ENCODE measurements around the gene ZNF483.
"Not testable (repeated sequence)": the region's sequence is repeated elsewhere in the genome, so short reads cannot be mapped to it uniquely, and the experiment has no call there.

ZNF483 gene

GRCh38 chr9:111525056-111525977 is at the start of gene ZNF483:
Gene ZNF483, plus strand, starts transcription at chr9:111525179. Its CDS starts 2,217 bp downstream, at chr9:111527396.
- DNase-seq = peak; percentile 64

GRCh38 chr9:111475195-111475594 is 49.8 kb upstream of the ZNF483 start:
- no peak for DNase-seq

GRCh38 chr9:111477677-111478076 is 47.3 kb upstream of the ZNF483 start:
- no peak for DNase-seq

DNA sequence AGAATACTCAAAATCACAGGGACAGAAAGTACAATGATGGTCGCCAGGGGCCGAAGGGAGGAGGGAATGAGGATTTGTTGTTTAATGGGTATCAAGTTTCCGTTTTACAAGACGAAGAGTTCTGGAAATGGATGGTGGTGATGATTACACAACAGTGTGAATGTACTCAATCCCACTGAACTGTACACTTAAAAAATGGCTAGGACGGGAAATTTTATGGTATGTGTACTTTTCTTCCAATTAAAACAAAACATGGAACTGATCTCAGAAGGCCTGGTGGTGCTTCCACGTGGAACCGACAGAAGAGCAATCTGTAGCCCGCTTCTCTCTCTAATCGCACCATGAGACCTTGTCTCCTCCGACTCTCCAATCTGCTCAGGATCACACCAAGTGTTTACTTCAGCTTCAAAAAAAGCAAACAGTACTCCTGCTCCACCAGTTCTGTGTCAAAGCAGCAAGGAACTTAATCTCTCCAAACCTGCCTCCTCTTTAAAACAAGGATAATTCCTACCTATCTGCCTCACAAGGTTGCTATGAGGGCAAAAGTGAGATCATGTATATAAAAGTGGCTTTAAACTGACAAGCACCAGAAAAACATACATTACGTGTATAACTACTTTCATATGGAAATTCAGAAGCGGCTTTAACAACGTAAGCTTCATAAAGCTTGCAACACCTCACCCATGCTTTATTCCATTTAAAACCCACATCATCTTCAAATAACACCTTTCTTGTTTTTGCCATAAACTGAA is 42.9 kb upstream of the ZNF483 start:
- no peak for DNase-seq

DNA sequence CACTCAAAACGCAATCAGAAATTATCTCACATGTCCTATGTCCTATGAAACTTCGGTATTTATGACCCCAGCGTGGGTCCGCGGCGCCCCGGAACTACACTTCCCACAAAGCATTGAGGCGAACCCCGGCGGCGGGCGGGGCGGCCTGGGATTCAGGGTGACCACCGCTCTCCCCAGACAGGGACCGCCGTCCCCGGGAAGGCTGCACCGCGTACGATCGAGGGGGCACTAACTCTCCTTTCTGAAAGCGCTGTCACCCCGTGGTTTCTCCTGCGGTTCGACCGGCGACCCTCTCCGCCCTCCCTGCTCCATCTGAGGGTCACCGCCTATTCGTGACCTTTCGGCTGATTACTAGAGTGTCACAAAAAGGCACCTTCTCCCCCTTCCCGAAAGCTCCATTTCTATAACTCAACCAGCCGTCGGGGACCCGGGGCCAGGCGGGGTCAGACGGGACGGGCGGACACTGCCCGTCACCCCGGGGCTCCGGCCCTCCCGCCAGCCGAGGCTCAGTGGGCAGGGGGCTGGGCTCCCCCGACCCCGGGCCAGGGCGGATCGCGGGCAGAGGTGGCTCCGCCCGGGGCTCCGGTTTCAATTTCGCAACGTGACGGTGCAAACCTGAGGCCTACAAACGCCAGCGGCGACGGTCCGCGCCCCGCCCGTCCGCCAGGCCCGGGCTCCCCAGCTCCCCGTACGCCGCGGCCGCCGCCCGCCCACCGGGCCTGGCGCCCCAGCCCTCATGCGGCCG is 42.1 kb upstream of the ZNF483 start:
- DNase-seq = peak; percentile 59

DNA sequence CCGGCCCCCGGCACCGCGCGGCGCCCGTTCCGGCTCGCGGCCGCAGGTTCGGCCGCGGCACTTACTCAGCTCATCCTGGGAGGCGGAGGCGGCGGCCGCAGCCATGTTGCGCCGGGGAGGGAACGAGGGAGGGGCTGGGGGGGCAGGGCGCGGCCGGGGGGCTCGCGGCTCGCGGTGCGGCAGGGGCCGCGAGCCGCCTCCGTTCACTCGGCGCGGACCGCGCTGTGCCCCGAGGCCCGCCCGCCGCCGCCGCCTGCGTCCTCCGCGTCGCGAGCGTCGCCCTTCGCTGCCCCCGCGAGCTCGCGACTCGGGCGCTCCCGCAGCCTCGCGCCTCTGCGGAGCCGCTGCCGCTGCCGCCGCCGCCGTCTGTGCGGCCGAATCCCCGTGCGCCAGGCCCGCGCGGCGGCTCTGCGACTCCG is 41.5 kb upstream of the ZNF483 start:
- peak; percentile 40 for DNase-seq

GRCh38 chr9:111483858-111484571 is 41.0 kb upstream of the ZNF483 start, which contains the start of gene ECPAS:
Gene ECPAS, minus strand, starts transcription at chr9:111484383. Its CDS starts 11,465 bp downstream, at chr9:111472918.
- peak; percentile 71 for DNase-seq

DNA sequence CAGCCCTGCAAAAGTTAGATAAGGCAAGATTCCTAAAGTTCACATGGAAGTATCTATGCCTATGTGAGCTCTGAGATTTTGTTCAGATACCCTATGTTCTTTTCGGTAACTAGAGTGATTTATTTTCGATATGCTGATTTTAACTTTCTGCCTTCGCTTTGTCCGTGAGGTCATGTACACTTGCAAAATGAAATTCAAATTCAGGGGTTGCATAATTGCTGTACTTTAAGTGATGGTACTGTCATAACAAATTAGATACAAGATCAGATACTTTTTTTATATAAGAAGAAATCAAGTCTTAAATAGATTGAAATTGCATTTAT is 40.4 kb upstream of the ZNF483 start:
- no peak for DNase-seq

GRCh38 chr9:111497196-111497595 is 27.8 kb upstream of the ZNF483 start:
- DNase-seq = not testable (repeated sequence)

GRCh38 chr9:111501005-111501562 is 23.9 kb upstream of the ZNF483 start:
- no peak for DNase-seq

- no peak for DNase-seq
These were observed 23.3 kb upstream of the ZNF483 start for GRCh38 chr9:111501648-111502047.

DNA sequence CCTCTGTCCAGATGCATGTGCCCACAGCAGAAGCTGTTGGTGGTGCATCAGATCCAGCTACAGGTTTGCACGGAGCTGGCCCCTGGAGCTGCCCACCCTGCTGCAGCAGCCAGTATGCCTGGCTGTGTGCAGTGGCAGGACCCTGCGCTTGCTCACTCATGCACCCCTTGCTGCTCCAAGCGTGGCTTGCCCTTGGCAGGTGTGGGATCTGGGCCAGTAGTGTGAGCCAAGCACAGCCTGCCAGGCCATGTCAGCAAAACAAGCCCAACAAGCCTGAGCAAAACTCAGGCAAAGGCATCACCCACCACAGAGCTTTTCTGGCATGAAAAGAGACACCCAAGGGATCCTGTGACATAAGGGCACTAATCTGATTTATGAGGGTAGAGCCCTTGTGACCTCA is 22.5 kb upstream of the ZNF483 start:
- DNase-seq = no peak

GRCh38 chr9:111511581-111511980 is 13.4 kb upstream of the ZNF483 start:
- DNase-seq = not testable (repeated sequence)

DNA sequence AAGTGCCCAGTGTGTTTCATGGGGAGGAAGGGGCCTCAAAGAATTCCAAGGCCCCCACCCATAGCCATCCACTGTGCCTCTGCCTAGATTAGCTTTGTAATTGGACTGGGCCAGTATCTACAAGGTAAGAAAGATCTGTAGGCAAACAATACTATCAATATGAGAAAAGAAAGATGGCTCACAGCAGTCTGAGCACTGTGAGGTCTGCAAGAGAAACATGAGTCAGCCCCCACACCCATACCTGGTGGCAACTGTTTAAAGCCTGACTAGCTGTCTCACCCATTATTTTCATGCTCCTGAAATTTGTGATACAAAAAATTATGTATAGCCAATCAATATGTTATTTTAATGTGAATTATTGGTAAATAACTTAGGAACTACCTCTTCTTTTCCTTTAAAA is 10.0 kb upstream of the ZNF483 start:
- DNase-seq = no peak

GRCh38 chr9:111516061-111516465 is 8.9 kb upstream of the ZNF483 start:
- DNase-seq = no peak

GRCh38 chr9:111524731-111525055 is 286 bp upstream of the ZNF483 start:
- DNase-seq = no peak

- DNase-seq = peak; percentile 2
These were observed 2.4 kb downstream of the ZNF483 start for GRCh38 chr9:111527347-111527746.

- no peak for DNase-seq
These were observed 4.8 kb downstream of the ZNF483 start for GRCh38 chr9:111529787-111530186.

- DNase-seq = no peak
These were observed 6.7 kb downstream of the ZNF483 start for GRCh38 chr9:111531716-111532115.

DNA sequence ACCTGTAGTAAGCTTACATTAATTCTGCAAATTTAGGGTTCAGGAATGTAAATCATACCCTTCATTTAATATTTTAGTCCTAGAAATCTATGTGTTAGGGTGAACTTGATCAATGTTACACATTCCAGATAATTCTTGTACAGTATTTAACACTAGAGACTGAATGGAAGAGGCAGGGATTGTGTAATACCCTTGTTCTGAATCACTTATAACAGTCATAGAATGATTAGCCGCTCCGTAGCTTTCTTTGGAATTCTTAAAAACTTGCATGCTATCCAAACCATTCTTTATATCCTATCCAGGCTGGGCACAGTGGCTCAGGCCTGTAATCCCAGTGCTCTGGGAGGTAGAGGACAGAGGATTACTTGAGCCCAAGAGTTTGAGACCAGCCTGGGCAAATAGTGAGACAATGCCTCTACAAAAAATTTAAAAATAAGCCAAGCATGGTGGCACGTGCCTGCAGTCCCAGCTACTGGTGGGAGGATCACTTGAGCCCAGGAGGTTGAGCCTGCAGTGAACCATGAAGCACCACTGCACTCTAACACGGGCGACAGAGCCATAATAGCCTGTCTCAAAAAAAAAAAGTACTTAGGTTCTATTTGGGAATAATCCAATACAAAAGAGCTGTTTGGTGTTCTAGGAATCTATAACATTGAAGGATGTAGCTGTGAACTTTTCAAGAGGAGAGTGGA is 8.3 kb downstream of the ZNF483 start:
- no peak for DNase-seq

DNA sequence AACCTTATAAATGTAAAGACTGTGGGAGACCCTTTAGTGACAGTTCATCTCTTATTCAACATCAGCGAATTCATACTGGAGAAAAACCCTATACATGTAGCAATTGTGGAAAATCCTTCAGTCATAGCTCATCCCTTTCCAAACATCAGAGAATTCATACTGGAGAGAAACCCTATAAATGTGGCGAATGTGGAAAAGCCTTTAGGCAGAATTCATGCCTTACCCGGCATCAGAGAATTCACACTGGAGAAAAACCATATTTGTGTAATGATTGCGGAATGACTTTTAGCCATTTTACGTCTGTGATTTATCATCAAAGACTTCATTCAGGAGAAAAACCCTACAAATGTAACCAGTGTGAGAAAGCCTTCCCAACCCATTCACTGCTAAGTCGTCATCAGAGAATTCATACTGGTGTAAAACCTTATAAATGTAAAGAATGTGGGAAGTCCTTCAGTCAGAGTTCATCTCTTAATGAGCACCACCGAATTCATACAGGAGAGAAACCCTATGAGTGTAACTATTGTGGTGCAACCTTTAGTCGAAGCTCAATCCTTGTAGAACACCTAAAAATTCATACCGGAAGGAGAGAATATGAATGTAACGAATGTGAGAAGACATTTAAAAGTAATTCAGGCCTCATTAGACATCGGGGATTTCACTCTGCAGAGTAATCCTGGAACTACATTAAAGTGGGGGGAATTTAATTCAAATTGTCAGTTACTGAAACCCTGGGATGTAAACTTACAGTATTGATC is 17.7 kb downstream of the ZNF483 start:
- no peak for DNase-seq
